AML-193 (cell line): ENCODE measurements around the gene TMEM135.
A peak's percentile ranks its signal among the peaks of the same experiment; 100 is the strongest.
"Not testable (repeated sequence)": the region's sequence is repeated elsewhere in the genome, so short reads cannot be mapped to it uniquely, and the experiment has no call there.

Experiments used
- DNase-seq, 2 experiments: peaks; one replicate each; lab custom pipeline; 2025; lab: John Stamatoyannopoulos, UW

Gene TMEM135

GRCh38 chr11:87081358-87081757 is 43.6 kb downstream of the TMEM135 start:
- no peak for DNase-seq

- DNase-seq, result no peak
These were observed 44.9 kb downstream of the TMEM135 start for GRCh38 chr11:87082590-87082989.

GRCh38 chr11:87083029-87083428 is 45.3 kb downstream of the TMEM135 start:
- DNase-seq, result no peak

GRCh38 chr11:87092159-87092558 is 54.4 kb downstream of the TMEM135 start:
- no peak for DNase-seq

GRCh38 chr11:87092567-87092966 is 54.8 kb downstream of the TMEM135 start:
- no peak for DNase-seq

GRCh38 chr11:87097582-87097981 is 59.8 kb downstream of the TMEM135 start:
- DNase-seq, result peak; percentile 52 to 61

GRCh38 chr11:87101956-87102580 is 64.3 kb downstream of the TMEM135 start:
- no peak for DNase-seq

- DNase-seq, result not testable (repeated sequence)
These were observed 68.1 kb downstream of the TMEM135 start for GRCh38 chr11:87105826-87106225.

GRCh38 chr11:87107379-87107778 is 69.6 kb downstream of the TMEM135 start:
- not testable (repeated sequence) for DNase-seq

- peak in 1 of 2 experiments; percentile 8 for DNase-seq
These were observed 72.9 kb downstream of the TMEM135 start for GRCh38 chr11:87110443-87111131.

- DNase-seq, result no peak
These were observed 76.4 kb downstream of the TMEM135 start for GRCh38 chr11:87114093-87114492.

- DNase-seq, result no peak
These were observed 78.5 kb downstream of the TMEM135 start for GRCh38 chr11:87116185-87116584.

- no peak for DNase-seq
These were observed 83.2 kb downstream of the TMEM135 start for GRCh38 chr11:87120937-87121336.

- DNase-seq, result no peak
These were observed 85.1 kb downstream of the TMEM135 start for GRCh38 chr11:87122852-87123251.

GRCh38 chr11:87125257-87125656 is 87.5 kb downstream of the TMEM135 start:
- DNase-seq, result no peak

GRCh38 chr11:87127101-87127500 is 89.4 kb downstream of the TMEM135 start:
- DNase-seq, result no peak

- DNase-seq, result no peak
These were observed 90.6 kb downstream of the TMEM135 start for GRCh38 chr11:87128372-87128771.

GRCh38 chr11:87134524-87135106 is 96.9 kb downstream of the TMEM135 start:
- no peak for DNase-seq

GRCh38 chr11:87136236-87136635 is 98.5 kb downstream of the TMEM135 start:
- no peak for DNase-seq

GRCh38 chr11:87137711-87138110 is 100.0 kb downstream of the TMEM135 start:
- no peak for DNase-seq

- no peak for DNase-seq
These were observed 101.7 kb downstream of the TMEM135 start for GRCh38 chr11:87139475-87139874.

GRCh38 chr11:87141322-87141721 is 103.6 kb downstream of the TMEM135 start:
- no peak for DNase-seq

GRCh38 chr11:87141980-87142514 is 104.3 kb downstream of the TMEM135 start:
- no peak for DNase-seq
